HG03108 (cell line): ENCODE data around the gene LRTM2.
"Not testable (repeated sequence)": the region's sequence is repeated elsewhere in the genome, so short reads cannot be mapped to it uniquely, and the experiment has no call there.

Source experiments
- ATAC-seq: cut with Tn5 transposase; IDR thresholded peaks from one replicate; pipeline ENCODE4 v1.9.1; 2021; ENCODE audit warnings: moderate library complexity; ENCODE audit not compliant: unreplicated experiment

Gene LRTM2

GRCh38 chr12:1811281-1811947 is 9.0 kb upstream of the LRTM2 start:
- ATAC-seq, result no peak

- ATAC-seq, result no peak
Measured at GRCh38 chr12:1811948-1812291, 8.4 kb upstream of the LRTM2 start.

GRCh38 chr12:1812650-1813302 is 7.6 kb upstream of the LRTM2 start:
- no peak for ATAC-seq

GRCh38 chr12:1814266-1814665 is 6.1 kb upstream of the LRTM2 start:
- no peak for ATAC-seq

- no peak for ATAC-seq
Measured at GRCh38 chr12:1815108-1815507, 5.3 kb upstream of the LRTM2 start.

- no peak for ATAC-seq
Measured at GRCh38 chr12:1815814-1816729, 4.3 kb upstream of the LRTM2 start.

- ATAC-seq, result no peak
Measured at GRCh38 chr12:1816730-1817348, 3.5 kb upstream of the LRTM2 start.

- ATAC-seq, result not testable (repeated sequence)
Measured at GRCh38 chr12:1817928-1818327, 2.4 kb upstream of the LRTM2 start.

GRCh38 chr12:1819050-1819449 is 1.3 kb upstream of the LRTM2 start:
- ATAC-seq, result no peak

GRCh38 chr12:1819571-1819970 is 794 bp upstream of the LRTM2 start:
- no peak for ATAC-seq

- ATAC-seq, result no peak
Measured at GRCh38 chr12:1820896-1821291, 529 bp downstream of the LRTM2 start.

GRCh38 chr12:1821805-1822204 is 1.4 kb downstream of the LRTM2 start:
- ATAC-seq, result no peak

GRCh38 chr12:1822699-1823098 is 2.3 kb downstream of the LRTM2 start:
- no peak for ATAC-seq

- no peak for ATAC-seq
Measured at GRCh38 chr12:1823237-1823636, 2.9 kb downstream of the LRTM2 start.

- ATAC-seq, result no peak
Measured at GRCh38 chr12:1825382-1826102, 5.2 kb downstream of the LRTM2 start.

- ATAC-seq, result no peak
Measured at GRCh38 chr12:1826401-1826800, 6.0 kb downstream of the LRTM2 start.

GRCh38 chr12:1826867-1827705 is 6.7 kb downstream of the LRTM2 start:
- no peak for ATAC-seq

GRCh38 chr12:1827826-1828805 is 7.8 kb downstream of the LRTM2 start:
- ATAC-seq, result no peak

- no peak for ATAC-seq
Measured at GRCh38 chr12:1828856-1829255, 8.5 kb downstream of the LRTM2 start.
